ENCODE data around the gene KCNH8.

KCNH8 gene

DNA sequence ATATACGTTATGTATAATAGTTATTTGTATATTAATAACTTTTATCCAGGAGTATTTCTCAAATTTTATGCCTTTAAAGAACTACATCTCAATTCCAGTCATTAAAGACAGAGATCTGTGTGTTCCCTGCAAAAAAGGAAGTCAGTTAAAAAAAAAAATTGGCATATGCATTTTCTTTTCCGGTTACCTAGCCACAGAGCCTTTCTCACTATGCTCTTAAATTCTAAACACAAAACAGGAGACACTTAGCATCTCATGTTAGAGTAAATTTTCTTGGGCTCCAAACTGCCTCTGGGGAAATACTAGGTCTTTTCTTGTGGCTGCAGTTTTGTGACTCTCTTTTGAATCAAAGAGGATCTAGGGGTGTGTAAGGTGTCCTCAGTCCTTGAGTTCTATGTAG lies 105.9 kb downstream of the KCNH8 start:
- no peak for DNase-seq (ENCODE audit: low read depth)

DNA sequence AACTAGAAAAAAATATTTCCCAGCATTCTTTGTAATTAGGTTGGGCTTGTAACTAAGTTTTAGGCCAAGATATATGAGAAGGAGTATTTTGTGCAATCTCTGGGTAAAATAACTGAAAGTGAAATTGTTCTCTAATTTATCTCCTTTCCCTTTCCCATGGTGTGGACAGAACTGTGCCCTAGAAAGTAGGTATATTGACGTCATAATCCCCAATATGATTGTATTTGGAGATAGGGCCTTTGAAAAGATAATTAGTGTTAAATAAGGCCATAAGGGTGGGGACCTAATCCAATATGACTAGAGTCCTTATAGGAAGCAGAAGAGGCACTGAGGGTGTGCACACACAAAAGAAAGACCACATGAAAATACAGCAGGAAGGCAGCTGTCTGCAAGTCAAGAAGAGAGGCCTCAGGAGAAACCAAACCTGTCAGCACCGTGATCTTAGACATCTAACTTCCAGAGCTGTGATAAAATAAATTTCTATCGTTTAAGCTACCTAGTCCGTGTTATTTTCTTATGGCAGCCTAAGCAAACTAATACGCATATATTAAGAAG lies 106.6 kb downstream of the KCNH8 start:
- DNase-seq (ENCODE audit: low read depth): no peak

DNA sequence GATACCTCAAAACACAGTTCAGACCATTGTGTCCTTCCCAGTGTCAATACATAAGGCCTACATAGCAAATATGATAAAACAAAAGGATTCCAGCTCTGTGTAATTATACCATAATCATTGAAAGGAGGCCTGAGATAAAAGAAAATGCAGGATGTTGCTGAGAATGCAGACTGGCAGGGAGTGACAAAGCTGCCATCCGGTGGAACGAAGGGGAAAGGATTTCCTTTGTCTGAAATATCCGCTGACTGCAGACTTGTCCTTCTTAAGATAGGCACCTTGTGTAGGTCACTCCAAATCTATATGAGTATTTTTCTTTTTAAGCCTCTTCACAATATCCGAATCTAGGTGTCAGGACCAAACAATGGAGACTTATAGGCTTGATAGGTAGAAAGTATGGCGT lies 108.0 kb downstream of the KCNH8 start:
- DNase-seq (ENCODE audit: low read depth): no peak

DNA sequence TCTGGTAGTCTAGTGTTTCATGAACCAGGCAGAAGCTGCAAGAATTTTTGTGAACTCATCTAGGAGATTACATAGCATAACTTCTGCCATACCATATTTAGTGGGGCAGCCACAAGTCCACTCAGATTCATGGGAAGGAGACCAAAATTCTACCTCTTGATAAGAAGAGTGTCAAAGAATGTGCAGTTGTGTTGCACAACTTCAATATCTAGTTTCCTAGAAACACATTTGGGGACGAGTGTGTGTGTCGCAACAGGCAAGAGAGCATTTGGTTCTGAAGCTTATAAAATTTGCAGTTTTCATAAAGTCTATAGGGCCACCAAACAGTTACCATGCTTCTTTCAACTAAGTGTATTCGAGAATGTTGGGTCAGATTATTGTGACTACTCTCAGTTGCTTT lies 115.3 kb downstream of the KCNH8 start:
- no peak for DNase-seq (ENCODE audit: low read depth)

DNA sequence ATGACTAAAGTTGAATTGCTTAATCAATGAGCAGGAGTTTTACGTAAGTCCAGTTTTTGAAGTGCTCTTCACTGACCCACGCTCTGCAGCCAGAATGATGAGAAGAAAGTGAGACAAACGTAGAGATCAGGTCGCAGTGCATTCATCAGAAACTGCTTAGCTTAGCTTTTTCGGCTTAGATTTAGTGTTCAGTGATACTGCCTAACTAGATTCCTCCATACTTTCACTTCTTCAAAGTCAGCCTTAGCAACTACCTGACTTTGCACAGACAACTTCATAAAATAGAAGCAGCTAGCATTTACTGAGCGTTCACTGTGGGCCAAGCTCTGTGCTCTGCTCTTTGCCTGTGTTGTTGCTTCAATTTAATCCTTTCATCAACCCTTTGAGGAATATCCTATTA lies 116.1 kb downstream of the KCNH8 start:
- DNase-seq (ENCODE audit: low read depth): no peak

DNA sequence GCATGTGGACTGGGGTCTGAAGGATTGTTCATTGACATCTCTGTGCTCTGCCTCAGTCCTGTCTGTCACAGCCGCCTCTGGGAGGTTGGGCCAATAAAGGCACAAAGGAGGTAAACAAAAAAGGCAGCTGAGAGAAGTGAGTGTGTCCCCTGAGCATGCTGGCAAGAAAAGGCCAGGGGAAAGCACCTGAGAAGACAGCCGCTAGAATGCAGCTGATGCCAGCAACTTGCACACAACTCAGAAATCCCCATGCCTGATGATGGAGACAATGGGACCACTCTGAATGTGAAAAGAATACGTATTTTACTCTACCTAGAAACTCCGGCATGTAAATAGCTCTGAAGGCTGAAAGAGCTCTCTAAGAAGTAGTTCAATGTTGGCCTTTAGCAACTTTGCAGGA lies 118.7 kb downstream of the KCNH8 start:
- no peak for DNase-seq (ENCODE audit: low read depth)

DNA sequence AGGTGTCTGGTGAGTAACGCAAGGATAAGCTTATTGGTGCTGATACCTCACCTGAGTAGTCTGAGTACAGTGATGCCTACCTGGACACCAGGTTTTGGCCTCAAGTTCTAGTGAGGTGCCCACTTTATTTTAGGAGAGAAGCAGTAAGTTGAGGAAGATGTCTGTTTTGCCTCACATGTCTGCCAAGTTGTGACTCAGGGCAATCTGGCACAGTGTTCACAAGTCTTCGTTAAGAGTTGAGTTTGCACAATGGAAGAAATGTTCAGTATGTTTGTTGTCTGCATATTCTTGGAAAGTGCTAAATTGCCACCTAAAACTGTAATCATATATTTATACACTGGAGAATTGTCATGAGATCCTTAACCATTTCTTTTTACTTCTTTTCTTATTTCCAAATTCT lies 122.2 kb downstream of the KCNH8 start:
- DNase-seq (ENCODE audit: low read depth): no peak

DNA sequence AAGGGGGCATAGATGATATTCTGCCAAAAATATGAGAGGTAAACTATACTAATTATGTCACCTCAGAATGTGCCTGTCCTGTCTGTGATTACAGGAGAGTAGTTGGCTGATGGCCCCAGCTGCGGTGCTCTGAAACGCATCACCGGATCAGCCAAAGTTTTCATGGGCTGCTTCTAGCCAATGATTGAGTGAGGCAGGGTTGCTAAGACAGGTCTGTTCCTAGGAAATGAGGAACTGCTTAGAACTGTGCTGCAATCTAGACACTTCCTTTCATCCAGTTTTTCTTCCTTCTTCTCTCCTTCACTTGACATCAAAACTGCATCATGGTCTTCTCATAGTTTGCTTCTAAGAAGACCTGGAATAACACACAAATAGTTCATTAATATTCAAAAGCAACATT lies 124.0 kb downstream of the KCNH8 start:
- no peak for DNase-seq (ENCODE audit: low read depth)

DNA sequence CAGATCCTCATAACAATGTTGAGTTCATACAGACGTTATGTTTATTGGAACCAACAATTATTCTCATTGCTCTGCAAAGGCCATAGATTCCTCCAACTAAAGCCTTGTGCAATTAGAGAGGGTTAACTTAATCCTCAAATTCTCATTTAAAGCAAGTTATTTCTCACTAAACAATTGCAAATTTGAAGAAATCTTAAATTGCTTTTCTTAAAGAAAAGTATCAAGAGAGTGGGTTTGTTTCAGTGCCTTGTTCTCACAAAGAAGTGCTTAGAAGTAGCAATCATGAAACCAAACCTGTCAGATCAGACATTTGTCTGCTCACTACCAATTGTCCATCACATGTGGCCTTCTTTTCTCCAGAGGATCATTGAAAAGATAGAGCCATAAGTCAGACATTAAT lies 124.8 kb downstream of the KCNH8 start:
- no peak for DNase-seq (ENCODE audit: low read depth)

DNA sequence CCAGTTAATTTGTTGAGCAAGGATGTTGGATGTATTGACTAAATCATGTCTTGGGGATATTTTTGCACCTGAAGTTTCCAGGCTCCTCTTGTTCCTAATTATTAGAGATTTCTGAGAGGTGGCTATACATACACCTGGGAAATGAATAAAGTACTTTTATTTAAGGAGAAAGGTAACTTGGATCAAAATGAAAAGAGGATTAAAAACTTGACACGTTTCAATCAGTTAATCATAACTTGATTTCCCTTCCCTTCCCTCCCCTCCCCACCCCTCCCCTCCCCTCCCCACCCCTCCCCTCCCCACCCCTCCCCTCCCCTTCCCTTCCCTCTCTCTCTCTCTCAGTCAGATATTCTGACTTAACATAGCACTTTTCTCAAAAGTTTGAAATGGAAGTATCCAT lies 126.3 kb downstream of the KCNH8 start:
- no peak for DNase-seq (ENCODE audit: low read depth)

DNA sequence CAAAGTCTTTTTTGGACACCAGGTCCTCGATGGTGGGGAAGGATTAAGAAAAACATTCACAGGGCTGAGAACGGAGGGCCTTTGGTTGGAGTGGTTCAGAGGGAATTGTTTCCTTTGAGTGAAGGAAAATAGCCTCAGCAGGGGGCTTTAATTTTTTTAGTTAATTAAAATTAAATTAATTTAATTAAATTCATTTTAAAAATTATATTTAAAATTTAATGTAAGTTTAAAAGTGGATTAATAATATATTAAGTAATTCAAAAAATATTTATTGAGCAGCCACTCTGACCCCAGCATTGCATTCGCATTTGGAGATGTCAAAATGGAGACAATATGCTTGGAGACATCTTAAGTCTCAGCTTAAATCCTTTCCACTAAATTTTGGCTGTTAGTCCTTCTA lies 136.7 kb downstream of the KCNH8 start:
- no peak for DNase-seq (ENCODE audit: low read depth)

DNA sequence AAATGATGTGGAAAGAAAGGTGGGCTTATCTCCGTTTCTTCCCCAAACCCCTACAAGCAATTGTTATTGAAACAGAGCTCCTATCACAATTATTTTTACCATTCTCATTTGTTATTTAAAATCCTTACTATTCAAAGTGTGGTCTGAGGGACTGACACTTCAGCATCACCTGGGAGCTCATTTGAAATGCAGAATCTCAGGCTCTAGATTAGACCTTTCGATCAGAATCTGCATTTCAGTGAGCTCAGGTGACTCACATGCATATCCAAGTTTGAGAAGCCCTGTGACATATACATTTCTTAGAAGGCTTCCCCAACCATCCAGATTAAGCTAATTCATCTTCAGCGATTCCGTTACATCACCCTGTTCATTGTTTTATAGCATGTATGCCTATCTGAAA lies 145.0 kb downstream of the KCNH8 start:
- DNase-seq (ENCODE audit: low read depth): no peak

DNA sequence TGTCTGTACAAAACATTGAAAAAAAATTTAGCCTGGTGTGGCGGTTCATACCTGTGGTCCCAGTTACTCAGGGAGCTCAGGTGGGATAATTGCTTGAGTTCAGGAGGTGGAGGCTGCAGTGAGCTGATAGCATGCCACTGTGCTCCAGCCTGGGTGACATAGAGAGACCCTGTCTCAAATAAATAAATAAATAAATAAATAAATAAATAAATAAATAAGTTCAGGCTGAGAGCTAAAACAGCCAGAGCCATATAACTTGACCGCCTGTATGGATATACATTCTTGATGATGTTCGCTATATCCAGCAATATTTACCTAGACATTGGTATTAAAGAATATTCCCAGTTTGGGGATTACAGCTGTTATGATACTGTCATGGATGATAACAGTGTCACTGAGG lies 146.9 kb downstream of the KCNH8 start:
- DNase-seq (ENCODE audit: low read depth): no peak

DNA sequence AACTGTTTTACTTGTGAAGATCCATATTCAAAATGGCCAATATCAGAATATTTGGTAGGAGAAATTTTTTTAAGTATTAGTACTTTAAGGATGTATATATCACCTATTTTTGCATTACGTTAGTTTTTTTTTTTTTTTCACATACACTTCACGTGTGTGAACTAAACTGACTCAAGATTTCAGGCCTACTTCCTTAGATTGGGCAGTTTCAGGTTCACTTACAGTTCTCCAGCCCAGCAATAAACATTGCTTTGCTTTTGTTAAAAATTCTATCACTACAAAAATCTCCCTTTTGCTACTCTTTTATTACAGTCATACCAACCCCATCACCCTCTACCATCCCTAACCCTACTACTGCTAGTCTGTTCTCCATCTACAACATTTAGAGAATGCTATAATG lies 183.6 kb downstream of the KCNH8 start:
- no peak for DNase-seq (ENCODE audit: low read depth)

DNA sequence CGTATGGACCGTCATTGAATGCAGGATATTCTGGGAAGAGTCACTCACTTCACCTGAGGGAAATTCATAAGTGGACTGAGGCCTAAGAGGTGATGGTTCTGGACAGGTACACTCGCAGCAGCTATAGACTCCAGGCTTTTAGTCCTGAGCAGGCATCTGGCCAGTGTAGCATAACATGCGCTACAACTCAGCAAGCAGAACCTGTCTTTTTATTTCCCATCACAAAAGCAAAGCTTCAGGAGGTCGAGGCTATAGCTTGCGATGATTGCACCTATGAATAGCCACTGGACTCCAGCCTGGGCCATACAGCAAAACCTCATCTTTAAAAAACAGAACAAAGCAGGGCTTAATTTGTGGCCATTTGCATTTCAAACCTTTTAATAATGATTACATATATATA lies 185.8 kb downstream of the KCNH8 start:
- no peak for DNase-seq (ENCODE audit: low read depth)

DNA sequence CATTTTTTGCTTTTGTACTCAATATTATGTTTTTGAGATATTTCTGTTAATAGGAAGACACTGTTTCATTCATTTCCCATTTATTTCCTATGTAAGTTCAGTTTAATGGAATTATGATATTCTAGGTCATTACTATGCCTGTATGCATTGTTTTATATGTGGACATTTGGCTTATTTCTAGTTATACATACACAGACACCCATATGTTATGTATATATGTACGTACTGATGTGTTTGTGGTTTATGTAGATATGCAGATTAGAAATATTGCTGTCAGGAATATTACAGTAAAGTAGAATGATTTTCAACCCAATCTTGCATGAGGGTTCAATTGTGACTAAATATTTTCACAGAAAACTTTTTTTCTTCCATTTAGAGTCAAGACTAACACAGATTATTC lies 190.5 kb downstream of the KCNH8 start:
- no peak for DNase-seq (ENCODE audit: low read depth)

DNA sequence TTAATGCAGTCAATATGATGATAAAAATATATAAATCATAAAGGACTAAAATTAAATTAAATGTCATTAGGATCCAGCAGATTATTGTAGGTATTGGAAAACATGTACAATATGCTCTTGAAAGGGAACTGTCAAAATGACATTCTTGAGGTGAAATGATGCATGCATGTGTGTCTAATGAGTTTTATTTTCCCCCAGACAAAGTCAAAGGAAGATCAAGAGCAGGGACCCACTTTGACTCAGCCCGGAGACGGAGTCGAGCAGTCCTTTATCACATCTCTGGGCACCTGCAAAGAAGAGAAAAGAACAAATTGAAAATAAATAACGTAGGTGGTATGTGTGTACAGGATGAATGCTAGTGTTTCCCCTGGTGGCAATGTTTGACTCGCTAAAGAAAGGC lies 194.1 kb downstream of the KCNH8 start:
- no peak for DNase-seq (ENCODE audit: low read depth)

DNA sequence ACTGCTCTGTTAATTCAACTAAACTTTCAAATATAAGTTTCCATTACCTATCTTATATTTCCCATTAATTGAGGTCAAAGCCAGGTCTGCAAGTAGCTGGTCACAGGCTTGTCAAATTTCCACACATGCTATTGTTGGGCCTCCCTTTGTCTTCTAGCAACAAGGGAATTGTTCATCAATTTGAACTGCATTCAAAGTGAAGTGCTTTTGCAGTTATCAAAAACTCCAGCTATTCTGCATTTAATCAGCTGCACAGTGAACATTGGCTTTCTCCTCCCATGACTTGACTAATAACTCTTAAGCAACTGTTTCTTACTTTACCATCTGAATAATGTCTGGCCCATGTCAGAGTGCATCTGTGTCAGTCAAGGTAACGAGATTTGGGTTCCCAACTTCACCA lies 198.4 kb downstream of the KCNH8 start:
- no peak for DNase-seq (ENCODE audit: low read depth)

DNA sequence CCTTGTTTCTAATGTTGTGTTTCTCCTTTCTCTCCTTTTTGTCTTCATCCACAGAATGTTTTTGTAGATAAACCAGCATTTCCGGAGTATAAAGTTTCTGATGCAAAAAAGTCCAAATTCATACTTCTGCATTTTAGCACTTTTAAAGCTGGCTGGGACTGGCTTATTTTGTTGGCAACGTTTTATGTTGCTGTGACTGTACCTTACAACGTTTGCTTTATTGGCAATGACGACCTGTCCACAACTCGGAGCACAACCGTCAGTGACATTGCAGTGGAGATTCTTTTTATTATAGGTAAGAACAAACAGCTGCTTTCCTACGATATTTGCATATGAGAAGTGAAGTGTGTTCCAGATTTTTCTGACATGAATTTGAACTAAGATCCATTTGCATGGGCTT lies 199.4 kb downstream of the KCNH8 start:
- DNase-seq (ENCODE audit: low read depth): no peak

DNA sequence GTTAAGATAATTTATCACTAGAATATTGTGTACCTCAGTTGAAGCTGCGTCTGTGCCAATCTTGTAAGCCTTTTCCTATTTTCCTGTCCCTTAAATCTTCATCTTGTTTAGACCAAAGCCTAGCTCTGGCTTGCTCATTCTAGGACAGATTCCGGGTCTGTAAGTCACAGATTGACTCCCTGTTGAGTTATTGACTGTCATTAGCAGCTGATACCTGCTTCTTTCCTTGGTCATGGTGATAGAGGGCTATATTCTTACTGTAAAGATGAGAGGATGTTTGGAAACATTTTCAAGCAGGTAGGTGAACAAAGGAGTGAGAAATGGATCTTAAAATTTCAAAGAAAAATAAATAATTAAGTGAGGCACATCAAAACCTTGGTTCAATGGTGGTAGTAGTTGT lies 200.2 kb downstream of the KCNH8 start:
- DNase-seq (ENCODE audit: low read depth): no peak

DNA sequence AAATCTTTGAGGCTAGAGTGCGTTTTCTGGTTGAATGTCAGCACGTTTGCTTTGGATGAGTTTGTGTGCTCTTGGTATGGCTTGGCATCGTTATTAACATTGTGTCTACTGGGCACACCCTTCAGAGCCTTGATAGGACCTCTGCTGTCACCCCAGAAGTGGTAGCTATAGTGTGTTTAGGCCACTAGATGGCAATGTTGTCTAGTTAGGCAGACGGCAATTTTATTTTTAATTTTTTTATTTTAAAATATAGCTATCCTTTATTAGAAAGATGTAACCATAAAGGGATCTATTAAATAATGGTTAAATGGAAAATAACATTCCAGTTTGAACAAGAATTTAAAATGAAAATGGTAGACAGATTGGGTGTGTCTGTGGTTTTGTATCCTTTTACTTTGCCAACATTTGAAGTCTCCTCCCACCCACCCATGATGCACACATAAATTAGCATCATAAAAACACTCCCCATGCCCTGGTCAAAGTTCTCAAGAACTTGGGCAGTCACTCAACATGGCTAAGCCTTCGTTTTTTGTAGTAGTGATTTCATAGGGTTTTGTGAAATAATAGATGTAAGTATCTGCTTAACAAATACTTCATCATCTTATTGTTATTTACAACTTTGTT lies 200.7 kb downstream of the KCNH8 start:
- no peak for DNase-seq (ENCODE audit: low read depth)

DNA sequence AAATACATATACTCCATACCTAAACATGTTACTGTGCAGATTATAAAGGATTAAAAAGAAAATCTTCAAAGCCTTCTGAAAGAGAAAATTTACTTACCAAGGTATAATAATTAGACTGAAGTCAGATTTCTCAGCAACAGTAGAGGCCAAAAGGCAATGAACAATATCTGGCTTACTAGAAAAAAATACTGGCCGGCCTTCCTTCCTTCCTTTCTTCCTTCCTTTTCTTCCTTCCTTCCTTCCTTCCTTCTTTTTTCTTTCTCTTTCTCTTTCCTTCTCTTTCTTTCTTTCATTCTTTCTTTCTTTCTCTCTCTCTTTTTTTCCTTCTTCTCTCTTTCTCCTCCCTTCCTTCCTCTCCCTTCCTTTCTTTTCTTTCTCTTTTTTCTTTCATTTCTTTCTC lies 209.6 kb downstream of the KCNH8 start:
- DNase-seq (ENCODE audit: low read depth): no peak

DNA sequence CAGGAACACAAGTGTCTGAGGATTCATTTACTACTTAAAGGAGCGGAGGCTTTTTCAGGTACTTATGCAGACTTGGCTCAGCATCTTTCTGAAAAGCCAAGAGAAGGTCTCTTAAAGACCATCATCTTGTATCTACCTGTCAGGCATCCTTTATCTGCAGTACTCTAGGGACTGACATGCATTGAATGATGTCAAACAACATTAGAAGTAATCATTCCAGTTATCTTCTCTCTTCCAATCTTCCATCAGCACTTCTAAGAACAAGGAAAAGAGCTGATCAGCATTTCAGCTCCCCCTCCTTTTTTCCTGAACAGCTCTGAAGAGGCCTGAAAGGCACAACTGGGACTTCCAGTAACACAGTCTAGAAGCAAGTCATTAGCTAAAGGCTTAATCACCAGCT lies 214.8 kb downstream of the KCNH8 start:
- no peak for DNase-seq (ENCODE audit: low read depth)

DNA sequence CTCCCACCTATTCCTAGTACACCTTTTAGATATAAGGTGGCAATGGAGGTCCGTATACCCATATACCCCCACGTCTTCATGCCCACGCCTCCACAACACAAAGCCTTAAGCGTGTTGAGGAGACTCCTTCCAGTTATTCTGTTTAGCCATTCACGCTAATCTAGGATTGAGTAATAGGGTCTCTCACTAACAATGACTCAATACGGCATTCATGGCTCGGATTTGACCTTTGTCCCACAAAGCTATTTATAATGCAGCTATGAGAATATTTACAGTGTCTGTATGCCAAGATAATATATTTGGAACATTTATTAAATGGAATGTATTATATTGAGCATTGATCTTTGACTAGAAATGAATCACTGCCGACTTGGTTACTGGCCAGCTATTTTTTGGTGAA lies 215.8 kb downstream of the KCNH8 start:
- no peak for DNase-seq (ENCODE audit: low read depth)

DNA sequence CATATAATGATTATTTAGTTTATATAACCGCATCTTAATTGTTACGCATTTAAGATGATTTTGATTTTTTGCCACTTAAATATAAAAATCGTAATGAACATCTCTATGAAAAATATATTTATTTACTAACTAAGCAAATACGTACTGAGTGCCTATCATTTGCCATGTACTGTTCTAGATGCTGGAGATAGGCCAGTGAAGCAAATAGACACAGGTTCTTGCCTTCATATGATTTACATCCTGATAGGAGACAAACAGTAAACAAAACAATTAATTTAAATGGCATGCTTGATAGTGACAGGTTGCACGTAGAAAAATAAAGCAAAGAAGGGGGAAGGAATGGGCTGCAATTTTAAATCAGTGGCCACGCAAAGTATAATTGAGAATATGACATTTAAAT lies 217.2 kb downstream of the KCNH8 start:
- no peak for DNase-seq (ENCODE audit: low read depth)
